HEK293T (cell line): ENCODE results near the gene HIVEP3.

ENCODE experiments used
- ARNT ChIP-seq: fragments of 450-650 bp; IDR thresholded peaks from 2 replicates; pipeline ENCODE4 v1.6.1; 2017; ENCODE audit warnings: mild to moderate bottlenecking
- BHLHE40 ChIP-seq: fragments of 450-650 bp; IDR thresholded peaks from 2 replicates; pipeline ENCODE4 v1.6.1; 2016; ENCODE audit warnings: mild to moderate bottlenecking, moderate library complexity, borderline replicate concordance
- ELF4 ChIP-seq: fragments of 450-650 bp; IDR thresholded peaks from 2 replicates; pipeline ENCODE4 v1.6.1; 2017; ENCODE audit warnings: antibody characterized with exemption
- FOXK2 ChIP-seq: fragments of 450-650 bp; IDR thresholded peaks from 2 replicates; pipeline ENCODE4 v1.6.1; 2016; ENCODE audit warnings: mild to moderate bottlenecking
- FOXM1 ChIP-seq: fragments of 450-650 bp; IDR thresholded peaks from 2 replicates; pipeline ENCODE4 v1.6.1; 2017; ENCODE audit warnings: mild to moderate bottlenecking, borderline replicate concordance
- SP1 ChIP-seq: fragments of 450-650 bp; IDR thresholded peaks from 2 replicates; pipeline ENCODE4 v1.6.1; 2017

- no peak for TF ChIP-seq BHLHE40
- no peak for TF ChIP-seq ARNT
- TF ChIP-seq SP1: no peak
- TF ChIP-seq FOXM1: no peak
- no peak for TF ChIP-seq FOXK2
- no peak for TF ChIP-seq ELF4
Observed at GRCh38 chr1:41682845-41683625, 235.7 kb downstream of the HIVEP3 start.
